IPS DF 4.7 (cell line): ENCODE measurements around the gene CBLC.

ENCODE experiments used
- DNase-seq: peaks from one replicate; pipeline ENCODE4 v3.0.0-alpha.2; 2013; ENCODE audit warnings: low spot score; ENCODE audit errors: extremely low read depth

CBLC gene

DNA sequence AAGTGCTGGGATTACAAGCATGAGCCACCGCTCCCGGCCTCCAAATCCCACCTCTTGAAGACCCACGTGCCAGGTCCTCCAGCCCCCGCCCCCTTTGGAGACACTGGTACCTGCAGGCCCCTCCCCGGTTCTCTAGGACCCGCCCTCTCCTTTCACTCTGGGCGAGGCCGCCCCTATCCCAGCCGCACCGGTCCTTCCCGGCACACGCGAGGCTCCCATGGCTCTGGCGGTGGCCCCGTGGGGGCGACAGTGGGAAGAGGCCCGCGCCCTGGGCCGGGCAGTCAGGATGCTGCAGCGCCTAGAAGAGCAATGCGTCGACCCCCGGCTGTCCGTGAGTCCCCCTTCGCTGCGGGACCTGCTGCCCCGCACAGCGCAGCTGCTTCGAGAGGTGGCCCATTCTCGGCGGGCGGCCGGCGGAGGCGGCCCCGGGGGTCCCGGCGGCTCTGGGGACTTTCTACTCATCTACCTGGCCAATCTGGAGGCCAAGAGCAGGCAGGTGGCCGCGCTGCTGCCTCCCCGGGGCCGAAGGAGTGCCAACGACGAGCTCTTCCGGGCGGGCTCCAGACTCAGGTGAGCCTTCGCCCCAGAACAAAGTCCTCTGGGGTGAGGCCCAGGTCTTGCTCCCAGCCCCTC is at the start of gene CBLC:
Gene CBLC, plus strand, starts transcription at position 176 of the 633 bp plus-strand sequence. Its CDS starts 42 bp downstream, at position 218.
- no peak for DNase-seq

DNA sequence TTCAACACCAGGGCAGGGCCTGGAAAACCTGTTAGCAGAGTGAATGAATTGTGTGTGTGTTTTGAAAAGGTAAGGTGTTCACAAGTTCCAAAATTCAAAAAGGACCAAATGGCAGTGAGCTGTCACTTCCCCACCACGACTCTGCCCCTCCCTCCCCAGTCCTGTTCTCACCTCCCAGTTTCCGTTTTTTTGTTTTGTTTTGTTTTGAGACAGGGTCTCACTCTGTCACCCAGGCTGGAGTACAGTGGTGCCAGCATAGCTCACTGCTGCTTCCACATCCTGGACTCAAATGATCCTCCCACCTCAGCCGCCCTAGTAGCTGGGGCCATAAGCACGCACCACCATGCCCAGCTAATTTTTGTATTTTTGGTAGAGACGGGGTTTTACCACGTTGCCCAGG is 49.5 kb upstream of the CBLC start:
- no peak for DNase-seq

GRCh38 chr19:44729516-44730033 is 48.1 kb upstream of the CBLC start:
- DNase-seq, result no peak

- no peak for DNase-seq
Observed at GRCh38 chr19:44731081-44731480, 46.6 kb upstream of the CBLC start.

GRCh38 chr19:44731622-44732021 is 46.1 kb upstream of the CBLC start:
- no peak for DNase-seq

DNA sequence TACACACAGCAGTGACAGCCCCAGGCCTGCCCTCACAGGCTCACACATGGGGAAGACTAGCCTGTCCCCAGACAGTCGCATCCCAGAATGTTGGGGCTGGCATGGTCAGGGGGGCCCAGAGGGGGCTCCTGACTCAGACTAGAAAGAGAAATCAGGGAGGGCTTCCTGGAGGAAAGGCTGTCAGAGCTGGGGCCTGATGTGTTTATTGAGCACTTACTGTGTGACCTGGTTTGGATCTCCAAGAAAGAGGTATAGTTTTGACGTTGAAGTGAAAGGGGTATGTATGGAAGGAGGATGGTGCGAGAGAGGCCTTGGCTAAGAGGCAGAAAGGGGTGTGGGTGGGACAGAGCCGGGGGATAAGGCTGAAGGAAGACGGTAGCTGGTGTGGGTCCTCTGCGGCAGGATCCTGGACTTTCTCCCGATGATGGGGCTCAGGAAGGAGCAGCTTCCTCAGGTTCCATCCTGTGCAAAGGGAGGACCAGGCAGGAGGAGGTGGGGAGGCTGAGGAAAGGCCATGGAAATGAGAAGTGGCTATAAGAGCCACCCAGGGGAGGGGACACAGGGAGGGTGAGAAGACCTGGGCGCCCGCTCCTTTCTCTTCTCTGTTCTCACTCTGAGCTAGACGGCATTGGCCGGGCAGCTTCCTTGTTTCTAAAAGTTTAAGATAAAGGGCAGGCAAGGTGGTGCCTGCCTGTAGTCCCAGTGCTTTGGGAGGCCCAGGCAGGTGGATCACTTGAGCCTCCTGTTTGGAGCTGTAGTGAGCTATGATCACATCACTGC is 45.3 kb upstream of the CBLC start:
- no peak for DNase-seq

- DNase-seq, result no peak
Observed at GRCh38 chr19:44734357-44734756, 43.3 kb upstream of the CBLC start.

GRCh38 chr19:44735011-44735410 is 42.7 kb upstream of the CBLC start:
- no peak for DNase-seq

GRCh38 chr19:44737238-44738071 is 40.2 kb upstream of the CBLC start:
- DNase-seq, result no peak

DNA sequence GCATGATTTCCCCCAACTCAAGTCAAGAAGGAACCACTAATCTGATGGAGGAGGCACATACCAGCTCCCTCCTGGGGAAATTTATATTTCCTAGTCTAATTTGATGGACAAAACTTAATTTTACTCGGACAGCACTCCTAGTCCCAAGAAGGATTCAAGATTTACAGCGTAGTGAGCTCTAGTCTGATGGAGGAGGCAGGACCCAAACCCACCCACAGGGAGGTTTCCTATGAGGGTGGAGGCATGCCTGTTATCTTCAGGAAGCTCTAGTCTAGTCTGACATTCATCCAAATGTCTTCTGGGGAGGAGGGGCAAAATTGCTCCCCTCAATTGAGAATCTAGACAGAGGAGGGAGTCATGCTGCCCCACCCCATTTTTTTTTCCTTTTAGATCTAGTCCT is 39.6 kb upstream of the CBLC start:
- no peak for DNase-seq

DNA sequence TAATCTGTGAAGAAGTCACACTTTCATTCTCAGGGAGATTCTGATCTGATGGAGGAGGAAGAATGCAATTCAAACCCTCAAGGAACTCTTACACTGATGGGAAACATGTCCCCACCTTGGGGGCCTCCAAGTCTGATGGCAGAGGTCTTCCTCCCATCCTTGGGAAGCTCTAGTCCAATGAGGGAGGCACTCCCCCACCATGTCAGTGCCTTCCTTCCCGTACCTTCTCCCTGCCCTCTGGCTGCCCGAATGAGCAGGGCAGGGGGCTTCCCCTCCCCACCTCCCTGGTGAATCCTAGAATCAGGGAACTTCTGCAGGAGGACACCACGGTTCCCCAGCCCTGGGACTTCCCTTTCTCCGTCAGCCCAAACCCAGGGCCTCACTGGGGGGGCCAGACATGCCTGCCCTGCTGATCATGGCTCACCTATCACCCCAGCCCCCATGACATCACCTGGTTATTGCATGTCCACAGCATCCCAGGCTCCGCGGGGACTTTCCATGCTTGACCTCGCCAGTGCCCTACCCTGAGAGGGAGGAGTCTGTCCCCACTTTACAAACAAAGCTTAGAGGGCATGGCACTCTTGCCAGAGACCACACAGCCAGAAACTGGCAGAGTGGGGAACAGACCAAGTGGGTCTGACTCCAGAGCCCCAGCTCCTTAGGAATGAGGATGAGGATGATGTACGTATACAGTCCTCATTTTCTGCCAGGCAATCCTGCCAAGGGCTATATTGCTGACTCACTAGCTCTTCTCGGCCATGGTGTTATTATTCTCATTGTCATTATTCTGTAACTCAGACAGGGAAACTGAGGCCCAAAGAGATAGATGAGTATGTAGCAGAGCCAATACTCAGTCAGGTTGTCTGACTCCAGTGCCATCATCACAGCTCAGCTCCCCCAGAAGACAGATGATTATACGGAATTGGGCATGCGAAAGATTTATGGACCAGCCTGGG is 38.8 kb upstream of the CBLC start:
- DNase-seq, result no peak

DNA sequence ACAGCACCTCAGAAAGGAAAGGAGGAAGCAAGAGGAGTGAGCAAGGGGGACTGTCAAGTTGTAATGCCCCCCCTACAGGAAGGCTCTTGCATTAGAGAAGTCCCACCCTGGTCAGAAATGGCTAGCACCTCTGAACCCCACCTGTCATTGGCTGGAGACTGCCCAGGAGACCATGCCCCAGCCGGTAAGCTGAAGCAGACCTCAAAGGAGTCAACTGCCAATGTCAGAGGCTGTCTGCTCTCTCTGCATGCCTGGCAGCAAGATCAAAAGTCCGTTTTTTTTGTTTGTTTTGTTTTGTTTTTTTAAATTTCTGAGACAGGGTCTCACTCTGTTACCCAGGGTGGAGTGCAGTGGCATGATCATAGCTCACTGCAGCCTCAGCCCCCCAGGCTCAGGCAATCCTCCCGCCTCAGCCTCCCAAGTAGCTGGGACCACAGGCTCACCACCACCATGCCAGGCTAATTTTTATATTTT is 37.3 kb upstream of the CBLC start:
- DNase-seq, result no peak

- no peak for DNase-seq
Observed at GRCh38 chr19:44741258-44741731, 36.4 kb upstream of the CBLC start.

DNA sequence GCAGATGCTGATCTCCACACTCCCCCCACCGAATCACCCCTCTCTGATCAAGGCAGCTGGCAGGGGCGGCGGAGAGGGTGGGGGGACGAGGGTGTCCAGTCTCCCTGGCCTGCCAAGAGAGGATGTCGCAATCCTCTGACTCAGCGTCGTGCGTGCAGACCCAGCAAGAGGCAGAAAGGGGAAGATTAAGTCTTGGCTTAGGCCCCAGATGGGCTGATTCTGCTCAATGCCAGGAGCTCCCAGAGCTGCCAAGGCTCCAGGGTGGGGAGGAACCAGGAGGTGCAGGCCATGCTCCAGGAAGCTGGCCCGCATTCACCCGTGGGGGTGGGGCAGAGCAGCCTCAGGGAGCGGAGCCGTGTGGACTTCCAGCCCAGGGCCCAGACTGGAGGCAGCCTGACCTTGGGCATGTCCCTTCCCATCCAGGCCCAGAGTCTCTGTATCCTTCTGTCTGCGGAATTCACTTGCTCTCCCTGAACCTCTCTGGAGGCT is 35.8 kb upstream of the CBLC start:
- no peak for DNase-seq

DNA sequence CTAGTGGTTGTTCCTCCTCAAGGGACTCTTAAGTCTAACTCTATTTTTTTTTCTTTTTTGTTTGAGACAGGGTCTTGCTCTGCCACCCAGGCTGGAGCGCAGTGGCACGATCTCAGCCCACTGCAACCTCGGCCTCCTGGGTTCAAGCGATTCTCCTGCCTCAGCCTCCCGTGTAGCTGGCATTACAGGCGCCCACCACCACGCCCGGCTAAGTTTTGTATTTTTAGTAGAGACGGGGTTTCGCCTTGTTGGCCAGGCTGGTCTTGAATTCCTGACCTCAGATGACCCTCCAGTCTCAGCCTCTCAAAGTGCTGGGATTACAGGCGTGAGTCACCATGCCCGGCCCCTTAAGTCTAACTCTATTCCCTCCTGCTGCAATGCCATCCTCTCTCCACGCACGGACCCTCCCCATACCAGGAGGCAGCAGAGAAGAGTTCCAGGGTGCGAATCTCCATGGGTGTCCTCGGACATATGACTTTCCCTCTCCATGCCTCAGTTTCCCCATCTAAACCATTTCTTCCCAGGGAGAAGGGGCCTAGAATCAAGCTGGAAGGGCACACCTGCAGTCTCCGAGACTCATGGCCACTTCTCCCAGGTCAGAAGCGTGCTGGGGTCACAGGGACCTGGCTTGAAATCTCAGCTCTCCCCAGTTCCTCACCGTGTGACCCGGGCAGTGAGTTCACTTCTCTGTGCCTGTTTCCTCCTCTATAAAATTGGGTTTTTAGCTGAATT is 35.2 kb upstream of the CBLC start:
- DNase-seq, result no peak

GRCh38 chr19:44744871-44745332 is 32.8 kb upstream of the CBLC start:
- no peak for DNase-seq

GRCh38 chr19:44745341-44745831 is 32.3 kb upstream of the CBLC start:
- DNase-seq, result no peak

DNA sequence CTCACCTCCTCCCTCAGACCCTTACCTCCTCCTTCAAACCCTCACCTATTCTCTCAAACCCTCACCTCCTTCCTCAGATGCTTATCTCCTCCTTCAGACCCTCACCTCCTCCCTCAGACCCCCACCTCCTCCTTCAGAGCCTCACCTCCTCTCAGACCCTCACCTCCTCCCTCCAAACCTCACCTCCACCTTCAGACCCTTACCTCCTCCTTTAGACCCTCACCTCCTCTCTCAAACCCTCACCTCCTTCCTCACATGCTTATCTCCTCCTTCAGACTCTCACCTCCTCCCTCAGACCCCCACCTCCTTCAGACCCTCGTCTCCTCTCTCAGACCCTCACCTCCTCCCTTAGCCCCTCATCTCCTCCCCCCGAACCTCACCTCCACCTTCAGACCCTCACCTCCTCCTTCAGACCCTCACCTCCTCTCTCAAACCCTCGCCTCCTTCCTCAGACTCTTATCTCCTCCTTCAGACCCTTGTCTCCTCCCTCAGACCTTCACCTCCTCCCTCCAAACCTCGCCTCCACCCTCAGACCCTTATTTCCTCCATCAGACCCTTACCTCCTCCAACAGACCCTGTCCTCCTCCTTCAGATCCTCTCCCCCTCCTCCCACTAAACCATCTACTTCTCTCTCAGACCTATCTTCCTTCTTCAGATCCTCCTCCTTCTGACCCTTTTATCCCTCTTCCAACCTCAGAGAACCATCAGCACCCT is 31.6 kb upstream of the CBLC start:
- DNase-seq, result no peak

DNA sequence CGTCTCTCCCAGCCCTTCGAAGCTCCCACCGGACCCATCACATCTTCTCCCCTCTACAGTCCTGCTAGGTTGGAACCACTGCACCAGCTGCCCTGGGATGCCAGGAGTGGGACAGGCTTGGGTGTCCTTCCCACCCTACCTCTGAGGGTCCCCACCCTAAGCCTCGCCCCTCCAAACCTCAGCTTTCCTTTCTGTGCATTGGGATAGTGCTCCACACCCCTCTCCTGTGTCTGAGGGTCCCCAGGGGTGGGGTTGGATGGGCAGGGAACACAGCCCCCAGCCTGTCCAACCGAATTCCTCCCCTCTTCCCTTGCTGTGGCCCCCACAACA is 31.1 kb upstream of the CBLC start:
- no peak for DNase-seq
